ENCODE data around the gene CALR3. TPM values are rescaled to one million over a fixed set of nuclear protein-coding genes. Genes with fewer than 3 reads are reported as not detected.

CALR3 gene
- total RNA-seq, 4 donors from 2014 or later, result not detected

DNA sequence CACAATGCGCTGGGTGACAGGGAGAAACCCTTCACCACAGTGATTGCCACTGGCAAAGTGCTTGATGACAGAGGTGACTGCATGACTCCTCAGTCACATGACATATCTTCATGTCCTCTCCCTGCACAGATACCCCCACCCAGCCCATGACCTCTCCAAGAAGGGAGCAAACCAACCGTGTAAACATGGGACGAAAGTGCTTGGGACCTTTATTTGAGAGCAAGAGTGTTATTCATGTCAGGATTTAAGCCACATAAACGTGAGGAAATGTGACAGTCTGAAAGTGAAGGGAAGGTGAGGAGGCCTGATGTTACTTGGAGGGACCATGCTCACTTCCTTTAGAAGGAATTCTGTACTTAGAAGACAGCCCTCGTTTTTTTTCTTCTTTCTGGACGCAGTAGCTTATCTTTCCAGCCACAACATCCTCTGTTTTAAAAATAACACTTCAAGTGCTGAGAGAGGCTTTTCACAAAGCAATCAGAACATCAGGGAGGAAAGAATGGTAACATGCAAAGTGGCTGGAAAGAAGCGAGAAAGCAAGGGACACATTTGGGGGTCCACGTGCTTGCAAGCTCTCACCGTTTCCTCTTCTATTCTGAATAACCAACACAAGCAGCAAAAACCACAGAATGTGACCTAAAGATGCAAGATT, 59.8 kb downstream of the CALR3 start:
- no peak for DNase-seq
- Histone ChIP-seq H3K36me3 (peaks cover 4 to 100% (median 10%) of the 10 kb centered on the region in 3 donors), H3K27ac (peak overlapping the region; percentile 26 to 80 (median 72)), H3K4me3 (no peak overlapping the region), H3K9me3 (no peaks in the 10 kb centered on the region), H3K27me3 (no peaks in the 10 kb centered on the region), H3K4me1 (peaks cover 4 to 30% (median 20%) of the 10 kb centered on the region in 3 donors)
- TF ChIP-seq, protein P1, sequence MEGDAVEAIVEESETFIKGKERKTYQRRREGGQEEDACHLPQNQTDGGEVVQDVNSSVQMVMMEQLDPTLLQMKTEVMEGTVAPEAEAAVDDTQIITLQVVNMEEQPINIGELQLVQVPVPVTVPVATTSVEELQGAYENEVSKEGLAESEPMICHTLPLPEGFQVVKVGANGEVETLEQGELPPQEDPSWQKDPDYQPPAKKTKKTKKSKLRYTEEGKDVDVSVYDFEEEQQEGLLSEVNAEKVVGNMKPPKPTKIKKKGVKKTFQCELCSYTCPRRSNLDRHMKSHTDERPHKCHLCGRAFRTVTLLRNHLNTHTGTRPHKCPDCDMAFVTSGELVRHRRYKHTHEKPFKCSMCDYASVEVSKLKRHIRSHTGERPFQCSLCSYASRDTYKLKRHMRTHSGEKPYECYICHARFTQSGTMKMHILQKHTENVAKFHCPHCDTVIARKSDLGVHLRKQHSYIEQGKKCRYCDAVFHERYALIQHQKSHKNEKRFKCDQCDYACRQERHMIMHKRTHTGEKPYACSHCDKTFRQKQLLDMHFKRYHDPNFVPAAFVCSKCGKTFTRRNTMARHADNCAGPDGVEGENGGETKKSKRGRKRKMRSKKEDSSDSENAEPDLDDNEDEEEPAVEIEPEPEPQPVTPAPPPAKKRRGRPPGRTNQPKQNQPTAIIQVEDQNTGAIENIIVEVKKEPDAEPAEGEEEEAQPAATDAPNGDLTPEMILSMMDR (IDR thresholded peaks at IDR 0.05), result no peak
- no peak for TF ChIP-seq POLR2A (IDR thresholded peaks at IDR 0.05)
- intact Hi-C loops (cut with DNase I), result no loop called here
- 57 to 62% methylated on average over 9 of the region's 9 CpGs for WGBS, 2 donors

DNA sequence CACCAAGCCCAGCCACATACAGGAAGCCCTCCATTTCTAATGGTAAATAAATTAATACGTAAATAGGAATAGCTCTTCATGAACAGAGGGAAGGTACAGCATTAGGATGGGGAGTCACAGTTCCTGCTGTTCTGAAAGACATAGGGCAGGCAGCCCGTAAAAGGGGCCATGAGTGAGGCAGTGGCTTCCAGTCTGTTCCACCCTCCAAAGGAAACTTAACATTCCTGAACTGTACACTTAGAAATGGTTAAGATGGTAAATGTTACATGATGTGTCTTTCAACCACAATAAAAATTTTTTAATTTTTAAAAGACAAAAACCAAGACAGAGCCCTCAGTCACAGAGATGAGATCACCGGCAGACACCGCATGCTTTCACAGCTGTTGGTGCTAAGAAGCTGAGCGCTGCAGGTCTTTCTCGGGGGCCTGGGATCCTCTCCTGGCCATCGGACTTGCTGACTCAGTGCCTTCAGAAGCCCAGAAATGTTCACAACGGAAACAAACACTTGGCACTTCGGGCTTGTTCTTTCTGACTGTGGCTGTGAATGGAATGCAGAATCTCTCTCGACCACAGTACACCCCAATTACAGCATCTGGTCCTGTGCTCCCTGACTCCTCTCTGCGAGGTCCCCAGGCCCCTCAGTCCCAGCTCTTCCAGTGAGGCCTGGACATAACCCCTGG, 60.6 kb downstream of the CALR3 start:
- no peaks in the 10 kb centered on the region for H3K27me3 ChIP-seq
- WGBS, 2 donors, result 63 to 73% methylated on average over 11 of the region's 11 CpGs
- intact Hi-C loops (cut with DNase I), result no loop called here
- H3K4me3 ChIP-seq, result no peak overlapping the region
- no peaks in the 10 kb centered on the region for H3K9me3 ChIP-seq
- TF ChIP-seq, protein P1 (IDR thresholded peaks at IDR 0.05), result no peak
- no peak for TF ChIP-seq POLR2A (IDR thresholded peaks at IDR 0.05)
- H3K27ac ChIP-seq, result peak overlapping the region; percentile 26 to 82 (median 72)
- H3K36me3 ChIP-seq, result peaks cover 0 to 100% (median 9%) of the 10 kb centered on the region in 3 donors
- peaks cover 4 to 23% (median 14%) of the 10 kb centered on the region in 3 donors for H3K4me1 ChIP-seq
- no peak for DNase-seq

DNA sequence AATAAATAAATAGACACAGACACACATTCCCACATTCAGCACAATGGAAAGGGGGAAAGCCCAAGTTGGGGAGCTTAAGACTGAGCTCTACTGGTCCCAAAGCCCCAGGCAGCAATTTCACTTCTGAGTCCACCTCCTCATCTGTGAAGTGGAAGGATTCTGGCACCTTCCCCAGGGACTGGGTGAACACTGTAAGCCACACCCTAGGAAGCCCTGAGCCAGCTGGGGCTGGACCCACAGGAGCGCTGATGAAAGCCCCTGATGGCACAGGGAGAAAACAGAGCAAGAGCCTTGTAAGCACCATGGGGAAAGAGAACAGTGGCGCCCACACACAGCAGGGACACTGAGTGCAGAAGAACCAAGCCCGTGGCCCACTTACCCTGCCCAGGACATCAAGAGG, 62.0 kb downstream of the CALR3 start:
- Histone ChIP-seq H3K4me3 (no peak overlapping the region), H3K27me3 (no peaks in the 10 kb centered on the region), H3K9me3 (no peaks in the 10 kb centered on the region), H3K27ac (no peak overlapping the region), H3K4me1 (peaks cover 4 to 35% (median 14%) of the 10 kb centered on the region in 3 donors), H3K36me3 (peaks cover 0 to 97% (median 14%) of the 10 kb centered on the region in 3 donors)
- no peak for TF ChIP-seq POLR2A (IDR thresholded peaks at IDR 0.05)
- TF ChIP-seq, protein P1 (IDR thresholded peaks at IDR 0.05), result no peak
- no peak for DNase-seq
- intact Hi-C loops (cut with DNase I), result no loop called here
- 80 to 100% methylated on average over 1 to 2 of the region's 3 CpGs for WGBS, 2 donors

DNA sequence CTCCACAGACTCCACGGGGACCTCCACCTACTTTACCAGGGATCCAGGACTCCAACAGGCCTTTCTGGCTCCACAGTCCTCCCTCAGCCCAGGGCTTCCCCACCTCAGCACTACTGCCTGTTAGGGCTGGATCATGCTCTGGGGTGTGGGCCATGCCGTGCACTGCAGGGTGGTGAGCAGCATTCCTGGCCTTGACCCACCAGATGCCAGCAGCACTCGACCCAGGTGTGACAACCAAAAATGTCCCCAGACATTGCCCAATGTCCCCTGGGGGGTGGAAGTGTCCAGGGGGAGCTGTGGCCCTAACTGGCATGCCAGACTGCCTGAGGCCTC, 66.2 kb downstream of the CALR3 start:
- peaks cover 0 to 18% (median 0%) of the 10 kb centered on the region in 3 donors for H3K4me1 ChIP-seq
- H3K36me3 ChIP-seq, result peaks cover 0 to 97% (median 30%) of the 10 kb centered on the region in 3 donors
- H3K27ac ChIP-seq, result peak overlapping the region in 2 of 4 donors; percentile 9 to 49
- intact Hi-C loops (cut with DNase I), result no loop called here
- H3K4me3 ChIP-seq, result no peak overlapping the region
- WGBS, 2 donors, result 80% methylated on average over 1 of the region's 3 CpGs; no CpG with 5 or more reads in 1 of the 2 donors
- DNase-seq, result no peak
- no peaks in the 10 kb centered on the region for H3K9me3 ChIP-seq
- TF ChIP-seq POLR2A (IDR thresholded peaks at IDR 0.05), result no peak
- TF ChIP-seq, protein P1 (IDR thresholded peaks at IDR 0.05), result no peak
- H3K27me3 ChIP-seq, result no peaks in the 10 kb centered on the region

DNA sequence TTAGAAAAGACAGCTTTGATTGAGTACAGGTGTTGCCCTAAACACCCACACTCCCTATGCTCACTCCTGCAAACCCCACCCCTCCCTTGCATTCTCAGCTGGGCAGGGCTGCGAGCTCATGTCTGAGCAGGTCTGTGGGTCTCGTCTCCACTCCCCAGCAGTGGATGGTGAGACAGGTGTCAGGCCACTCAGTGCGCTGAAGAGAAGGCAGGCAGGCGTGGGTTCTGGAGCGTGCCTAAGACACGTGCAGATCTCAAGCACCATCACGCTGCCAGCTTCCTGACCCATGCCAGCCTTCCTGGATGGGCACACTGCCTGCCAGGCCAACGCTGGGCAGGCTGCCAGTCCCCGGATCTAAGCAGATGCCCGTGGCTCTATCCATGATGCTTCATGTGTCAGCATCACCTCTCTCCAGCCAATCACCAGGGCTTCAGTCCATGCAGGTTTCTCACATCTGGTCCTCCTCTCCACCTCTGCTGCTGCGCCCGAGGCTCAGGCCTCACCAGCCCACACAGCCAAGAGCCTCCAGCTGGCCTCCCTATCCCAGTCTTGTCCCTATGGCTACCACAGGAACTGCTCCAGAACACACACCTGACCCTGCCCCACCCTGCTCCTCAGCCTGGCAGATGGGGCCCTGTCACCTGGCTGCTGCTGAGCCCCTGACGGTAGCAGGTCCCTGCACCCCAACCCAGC, 66.8 kb downstream of the CALR3 start:
- TF ChIP-seq POLR2A (IDR thresholded peaks at IDR 0.05), result no peak
- TF ChIP-seq, protein P1 (IDR thresholded peaks at IDR 0.05), result no peak
- Histone ChIP-seq H3K36me3 (peaks cover 3 to 97% (median 34%) of the 10 kb centered on the region in 3 donors), H3K27ac (peak overlapping the region in 2 of 4 donors; percentile 9 to 49), H3K4me3 (no peak overlapping the region), H3K27me3 (no peaks in the 10 kb centered on the region), H3K9me3 (no peaks in the 10 kb centered on the region), H3K4me1 (peaks cover 0 to 18% (median 0%) of the 10 kb centered on the region in 3 donors)
- no peak for DNase-seq
- 34 to 48% methylated on average over 7 to 8 of the region's 13 CpGs for WGBS, 2 donors
- intact Hi-C loops (cut with DNase I), result no loop called here

All from esophagus squamous epithelium (tissue), 5 donors.